ENCODE data around the gene EFCAB9. TPM values are rescaled to one million over a fixed set of nuclear protein-coding genes. Genes with fewer than 3 reads are reported as not detected.

Gene EFCAB9
- polyA plus RNA-seq, 1 of the 3 experiments (the other 2 are of a cell fraction): 0.10 TPM

DNA sequence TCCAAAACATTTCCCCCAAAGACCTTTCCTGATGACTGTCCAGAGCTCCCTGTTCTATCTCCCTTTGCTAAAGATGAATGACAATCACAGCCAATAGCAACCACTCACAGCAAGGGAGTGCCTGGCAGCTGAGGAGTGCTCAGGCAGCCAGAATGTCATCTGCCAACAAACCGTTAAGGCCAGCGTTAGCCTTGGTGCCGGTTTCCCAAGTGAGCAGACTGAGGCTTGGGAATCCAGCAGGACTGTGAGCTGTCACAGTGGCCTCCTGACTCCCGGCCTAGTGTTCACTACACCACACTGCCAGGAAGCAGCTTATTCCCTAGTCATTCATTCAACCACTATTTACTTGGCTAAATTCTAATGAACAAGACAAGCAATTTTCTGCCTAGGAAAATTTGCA is 30.6 kb upstream of the EFCAB9 start (continued):
- TF ChIP-seq, protein P1, sequence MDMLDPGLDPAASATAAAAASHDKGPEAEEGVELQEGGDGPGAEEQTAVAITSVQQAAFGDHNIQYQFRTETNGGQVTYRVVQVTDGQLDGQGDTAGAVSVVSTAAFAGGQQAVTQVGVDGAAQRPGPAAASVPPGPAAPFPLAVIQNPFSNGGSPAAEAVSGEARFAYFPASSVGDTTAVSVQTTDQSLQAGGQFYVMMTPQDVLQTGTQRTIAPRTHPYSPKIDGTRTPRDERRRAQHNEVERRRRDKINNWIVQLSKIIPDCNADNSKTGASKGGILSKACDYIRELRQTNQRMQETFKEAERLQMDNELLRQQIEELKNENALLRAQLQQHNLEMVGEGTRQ (IDR thresholded peaks at IDR 0.05; ENCODE audit: borderline replicate concordance, low read depth, low read length): no peak
- TF ChIP-seq FOSL2 (IDR thresholded peaks at IDR 0.05; ENCODE audit: borderline replicate concordance, low read depth) (no peak), POLR2AphosphoS5 (IDR thresholded peaks at IDR 0.05; ENCODE audit: low read depth, low read length) (no peak), ELF1 (IDR thresholded peaks at IDR 0.05) (no peak)
- TF ChIP-seq, protein P2, sequence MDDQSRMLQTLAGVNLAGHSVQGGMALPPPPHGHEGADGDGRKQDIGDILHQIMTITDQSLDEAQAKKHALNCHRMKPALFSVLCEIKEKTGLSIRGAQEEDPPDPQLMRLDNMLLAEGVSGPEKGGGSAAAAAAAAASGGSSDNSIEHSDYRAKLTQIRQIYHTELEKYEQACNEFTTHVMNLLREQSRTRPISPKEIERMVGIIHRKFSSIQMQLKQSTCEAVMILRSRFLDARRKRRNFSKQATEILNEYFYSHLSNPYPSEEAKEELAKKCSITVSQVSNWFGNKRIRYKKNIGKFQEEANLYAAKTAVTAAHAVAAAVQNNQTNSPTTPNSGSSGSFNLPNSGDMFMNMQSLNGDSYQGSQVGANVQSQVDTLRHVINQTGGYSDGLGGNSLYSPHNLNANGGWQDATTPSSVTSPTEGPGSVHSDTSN (IDR thresholded peaks at IDR 0.05): no peak
- TF ChIP-seq, protein P3, sequence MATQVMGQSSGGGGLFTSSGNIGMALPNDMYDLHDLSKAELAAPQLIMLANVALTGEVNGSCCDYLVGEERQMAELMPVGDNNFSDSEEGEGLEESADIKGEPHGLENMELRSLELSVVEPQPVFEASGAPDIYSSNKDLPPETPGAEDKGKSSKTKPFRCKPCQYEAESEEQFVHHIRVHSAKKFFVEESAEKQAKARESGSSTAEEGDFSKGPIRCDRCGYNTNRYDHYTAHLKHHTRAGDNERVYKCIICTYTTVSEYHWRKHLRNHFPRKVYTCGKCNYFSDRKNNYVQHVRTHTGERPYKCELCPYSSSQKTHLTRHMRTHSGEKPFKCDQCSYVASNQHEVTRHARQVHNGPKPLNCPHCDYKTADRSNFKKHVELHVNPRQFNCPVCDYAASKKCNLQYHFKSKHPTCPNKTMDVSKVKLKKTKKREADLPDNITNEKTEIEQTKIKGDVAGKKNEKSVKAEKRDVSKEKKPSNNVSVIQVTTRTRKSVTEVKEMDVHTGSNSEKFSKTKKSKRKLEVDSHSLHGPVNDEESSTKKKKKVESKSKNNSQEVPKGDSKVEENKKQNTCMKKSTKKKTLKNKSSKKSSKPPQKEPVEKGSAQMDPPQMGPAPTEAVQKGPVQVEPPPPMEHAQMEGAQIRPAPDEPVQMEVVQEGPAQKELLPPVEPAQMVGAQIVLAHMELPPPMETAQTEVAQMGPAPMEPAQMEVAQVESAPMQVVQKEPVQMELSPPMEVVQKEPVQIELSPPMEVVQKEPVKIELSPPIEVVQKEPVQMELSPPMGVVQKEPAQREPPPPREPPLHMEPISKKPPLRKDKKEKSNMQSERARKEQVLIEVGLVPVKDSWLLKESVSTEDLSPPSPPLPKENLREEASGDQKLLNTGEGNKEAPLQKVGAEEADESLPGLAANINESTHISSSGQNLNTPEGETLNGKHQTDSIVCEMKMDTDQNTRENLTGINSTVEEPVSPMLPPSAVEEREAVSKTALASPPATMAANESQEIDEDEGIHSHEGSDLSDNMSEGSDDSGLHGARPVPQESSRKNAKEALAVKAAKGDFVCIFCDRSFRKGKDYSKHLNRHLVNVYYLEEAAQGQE (IDR thresholded peaks at IDR 0.05; ENCODE audit: low read depth, low read length): no peak

DNA sequence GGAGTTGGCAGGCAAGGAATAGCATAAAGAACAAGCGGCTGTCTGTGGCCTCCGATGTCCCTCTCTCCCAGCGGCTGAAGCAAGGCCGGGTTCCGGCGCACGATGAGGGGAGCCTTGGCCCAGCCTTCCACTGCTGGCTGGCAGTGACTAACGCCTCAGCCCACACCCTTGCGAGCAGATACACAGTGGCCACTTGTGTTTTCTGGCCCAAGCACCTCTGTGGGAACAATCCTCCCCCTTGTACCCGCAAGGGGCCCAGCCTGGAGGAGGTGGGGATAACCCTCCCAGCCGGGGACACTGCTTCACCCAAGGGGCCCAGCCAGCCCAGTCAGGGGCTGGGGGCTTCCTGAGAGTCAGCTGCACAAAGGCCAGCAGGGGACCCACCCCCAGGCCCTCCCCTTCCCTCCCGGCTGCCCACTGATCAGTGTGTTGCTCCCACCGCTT is 29.2 kb upstream of the EFCAB9 start:
- no peaks in the 10 kb centered on the region for H3F3A ChIP-seq (replicated peaks; ENCODE audit: insufficient read depth)
- no peaks in the 10 kb centered on the region; a peak in 1 of 4 replicates for H3K4me1 ChIP-seq (ENCODE audit: control insufficient read depth in 1 of 2, insufficient read depth in 2 of 2, low read depth in 1 of 2, low read length in 1 of 2)
- no peaks in the 10 kb centered on the region for H3K9me3 ChIP-seq
- TF ChIP-seq FOXJ3 (CRISPR knock-in tag; IDR thresholded peaks at IDR 0.05) (no peak), TCF12 (IDR thresholded peaks at IDR 0.05) (no peak), RFX5 (IDR thresholded peaks at IDR 0.05; ENCODE audit: low read length) (no peak), ELF1 (IDR thresholded peaks at IDR 0.05) (no peak), TAF1 (IDR thresholded peaks at IDR 0.05; ENCODE audit: borderline replicate concordance, low read depth, low read length) (no peak), RAD21 (IDR thresholded peaks at IDR 0.05; ENCODE audit: low read length) (no peak), NFIC (IDR thresholded peaks at IDR 0.05; ENCODE audit: borderline replicate concordance) (no peak), RCOR1 (IDR thresholded peaks at IDR 0.05; ENCODE audit: low read length) (no peak), JUND (IDR thresholded peaks at IDR 0.05) (no peak), MXI1 (IDR thresholded peaks at IDR 0.05; ENCODE audit: low read depth, low read length) (no peak), RXRA (IDR thresholded peaks at IDR 0.05; ENCODE audit: borderline replicate concordance, low read depth) (no peak), SIN3A (IDR thresholded peaks at IDR 0.05; ENCODE audit: borderline replicate concordance, low read depth, low read length) (no peak), POLR2AphosphoS5 (IDR thresholded peaks at IDR 0.05; ENCODE audit: low read depth, low read length) (no peak), NRF1 (IDR thresholded peaks at IDR 0.05; ENCODE audit: low read depth, low read length) (no peak), GATA2 (CRISPR knock-in tag; IDR thresholded peaks at IDR 0.05) (no peak)
- TF ChIP-seq, protein P1 (IDR thresholded peaks at IDR 0.05; ENCODE audit: borderline replicate concordance, low read depth, low read length): no peak
- TF ChIP-seq, protein P2 (IDR thresholded peaks at IDR 0.05): no peak
- TF ChIP-seq, protein P4, sequence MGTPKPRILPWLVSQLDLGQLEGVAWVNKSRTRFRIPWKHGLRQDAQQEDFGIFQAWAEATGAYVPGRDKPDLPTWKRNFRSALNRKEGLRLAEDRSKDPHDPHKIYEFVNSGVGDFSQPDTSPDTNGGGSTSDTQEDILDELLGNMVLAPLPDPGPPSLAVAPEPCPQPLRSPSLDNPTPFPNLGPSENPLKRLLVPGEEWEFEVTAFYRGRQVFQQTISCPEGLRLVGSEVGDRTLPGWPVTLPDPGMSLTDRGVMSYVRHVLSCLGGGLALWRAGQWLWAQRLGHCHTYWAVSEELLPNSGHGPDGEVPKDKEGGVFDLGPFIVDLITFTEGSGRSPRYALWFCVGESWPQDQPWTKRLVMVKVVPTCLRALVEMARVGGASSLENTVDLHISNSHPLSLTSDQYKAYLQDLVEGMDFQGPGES (IDR thresholded peaks at IDR 0.05; ENCODE audit: low read depth, low read length): no peak
- peaks cover 12% of the 10 kb centered on the region; the same call in 1 of the 2 replicates for H4K20me1 ChIP-seq (ENCODE audit: insufficient read depth)
- ChIA-PET POLR2A (no interaction called here), CTCF (interaction anchor here (1.4 to 4.1 kb wide), 2 partner anchors 15 to 24 kb away, joined by 3 to 18 read pairs; partner anchors contain the start of gene STK10)
- no peak overlapping the region for H3K27ac ChIP-seq (ENCODE audit: low read depth in 2 of 2, low read length in 1 of 2)
- no peaks in the 10 kb centered on the region for H3K27me3 ChIP-seq (ENCODE audit: insufficient read depth)
- 95% methylated on average over 9 of the region's 13 CpGs for WGBS (ENCODE audit: low lambda C conversion rate)
- no peak overlapping the region for H3K4me2 ChIP-seq
- no peak for DNase-seq
- H3K79me2 ChIP-seq (ENCODE audit: insufficient read depth): peaks cover 12% of the 10 kb centered on the region
- H3K9ac ChIP-seq: no peak overlapping the region
- H2AFZ ChIP-seq (ENCODE audit: low read depth): no peak overlapping the region
- H3K4me3 ChIP-seq (ENCODE audit: low read depth in 2 of 2, low read length in 1 of 2): no peak overlapping the region
- no peaks in the 10 kb centered on the region for H3K9me2 ChIP-seq
- no peaks in the 10 kb centered on the region for H3K36me3 ChIP-seq (replicated peaks in 1 of 2; ENCODE audit: control insufficient read depth in 1 of 2, insufficient read depth in 2 of 2, low read length in 1 of 2)
